Stomach smooth muscle (tissue), 2 donors: Measurements from ENCODE around the gene GYPE.
"Not testable (repeated sequence)": the region's sequence is repeated elsewhere in the genome, so short reads cannot be mapped to it uniquely, and the experiment has no call there.

ENCODE experiments used
- H3K27ac ChIP-seq: one replicate; pipeline ENCODE4 v1.7.0; 2013; ENCODE audit warnings: mild to moderate bottlenecking, low read length, inconsistent platforms
- H3K27me3 ChIP-seq, 2 donors: one replicate each; pipeline ENCODE4 v1.7.0; 2013; ENCODE audit warnings: low read length in 2 of 2; ENCODE audit not compliant: insufficient read depth in 2 of 2, control insufficient read depth in 1 of 2
- H3K36me3 ChIP-seq, 2 donors: one replicate each; pipeline ENCODE4 v1.7.0; 2013; ENCODE audit warnings: low read length in 2 of 2; ENCODE audit not compliant: control insufficient read depth in 2 of 2, insufficient read depth in 2 of 2
- H3K4me1 ChIP-seq: one replicate; pipeline ENCODE4 v1.7.0; 2013; ENCODE audit warnings: low read length; ENCODE audit not compliant: control insufficient read depth, insufficient read depth
- H3K4me3 ChIP-seq, 2 donors: one replicate each; pipeline ENCODE4 v1.7.0; 2013; ENCODE audit warnings: low read length in 2 of 2
- H3K9ac ChIP-seq, 2 donors: one replicate each; pipeline ENCODE4 v1.7.0; 2013; ENCODE audit warnings: low read length in 2 of 2, mild to moderate bottlenecking in 1 of 2
- H3K9me3 ChIP-seq, 2 donors: one replicate each; pipeline ENCODE4 v1.7.0; 2013; ENCODE audit warnings: low read length in 2 of 2; ENCODE audit not compliant: control insufficient read depth in 2 of 2
- donor health status: healthy.
- donor health status: Pancreatic carcinoma.

Gene GYPE

DNA sequence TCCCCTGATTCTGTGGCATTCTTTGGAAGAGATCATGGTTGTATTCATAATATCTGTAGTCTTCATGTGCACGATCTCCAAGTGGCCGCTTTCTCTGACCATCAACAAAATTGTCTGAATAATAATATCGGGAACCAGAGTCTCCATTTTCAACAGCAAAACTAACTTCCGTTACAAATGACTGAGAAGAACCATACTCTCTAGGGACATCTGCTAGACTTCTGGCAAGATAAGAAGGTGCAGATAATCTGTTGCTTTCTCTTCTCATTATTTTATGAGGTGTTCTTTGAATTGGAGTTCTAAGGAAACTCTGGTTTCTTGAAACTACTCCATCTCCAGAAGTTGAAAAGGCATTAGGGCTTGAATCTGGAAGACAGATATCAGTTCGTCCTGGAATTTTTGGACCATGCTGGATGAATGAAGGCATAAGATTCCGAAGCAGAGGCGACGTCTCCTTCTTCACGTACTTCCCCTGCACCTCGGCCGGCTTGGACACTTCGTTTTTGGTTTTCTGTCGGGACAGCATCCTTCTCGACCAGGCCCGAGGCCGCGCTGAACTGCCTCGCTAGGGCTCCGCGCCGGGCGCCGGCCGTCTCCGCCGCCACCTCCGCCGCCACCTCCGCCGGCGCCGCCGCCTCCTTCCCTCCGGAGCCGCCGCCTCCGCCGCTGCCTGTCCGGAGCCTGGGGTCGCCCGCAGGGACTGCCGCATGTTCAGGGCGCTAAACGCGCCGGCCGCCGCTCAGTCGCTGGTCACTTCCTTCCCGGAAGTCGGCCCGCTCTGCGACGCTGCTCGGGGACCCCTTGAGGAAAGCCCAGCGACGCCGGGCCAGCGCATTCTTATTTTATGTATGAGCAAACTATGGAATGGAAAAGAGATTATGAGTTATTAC lies 6.4 kb upstream of the GYPE start:
- not testable (repeated sequence) for H3K4me1 ChIP-seq, H3K36me3 ChIP-seq, H3K27ac ChIP-seq, H3K9ac ChIP-seq, H3K27me3 ChIP-seq, H3K9me3 ChIP-seq
- peak overlapping the region in 1 of 2 donors; percentile 66 for H3K4me3 ChIP-seq

DNA sequence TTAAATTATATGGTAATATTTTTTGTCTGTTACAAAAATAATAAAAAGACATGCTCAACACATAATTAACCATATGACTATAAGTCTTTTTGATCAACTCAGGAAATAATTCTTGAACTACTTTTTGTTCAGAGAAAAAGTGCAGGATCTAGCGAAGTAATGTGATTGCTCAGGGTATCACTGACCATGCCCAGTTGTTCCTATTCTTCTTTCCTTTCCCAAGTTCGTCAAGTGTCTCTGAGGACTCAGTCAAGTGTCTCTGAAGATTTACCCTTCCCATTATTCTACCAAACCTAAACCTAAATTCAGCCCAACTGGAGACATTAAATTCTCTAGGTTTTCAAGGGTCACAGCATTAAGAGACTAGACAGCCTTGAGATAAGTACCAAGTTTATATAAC lies 5.5 kb upstream of the GYPE start:
- H3K27ac ChIP-seq, H3K9ac ChIP-seq, H3K4me3 ChIP-seq, H3K36me3 ChIP-seq, H3K4me1 ChIP-seq, H3K27me3 ChIP-seq, H3K9me3 ChIP-seq: not testable (repeated sequence)

DNA sequence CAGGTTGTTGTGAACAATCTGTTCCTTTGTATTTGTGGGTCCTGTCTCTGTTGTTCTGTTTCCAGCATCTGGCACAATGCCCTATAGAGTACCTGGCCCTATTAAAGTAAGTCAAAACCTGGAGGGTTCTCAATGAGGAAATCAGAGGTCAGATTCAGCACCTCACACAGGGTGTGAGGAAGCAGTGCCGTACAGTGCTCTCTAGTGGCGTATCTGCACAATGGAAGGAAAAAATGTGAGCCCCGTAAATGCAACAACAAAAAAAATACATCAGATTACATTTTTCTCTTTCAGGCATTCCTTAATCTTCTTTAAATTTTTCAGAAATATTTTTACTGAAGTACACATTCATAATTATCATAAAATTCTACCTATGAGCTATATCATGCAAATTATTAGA lies 2.5 kb upstream of the GYPE start:
- H3K4me3 ChIP-seq, H3K4me1 ChIP-seq, H3K36me3 ChIP-seq, H3K9me3 ChIP-seq, H3K27me3 ChIP-seq, H3K27ac ChIP-seq, H3K9ac ChIP-seq: not testable (repeated sequence)

DNA sequence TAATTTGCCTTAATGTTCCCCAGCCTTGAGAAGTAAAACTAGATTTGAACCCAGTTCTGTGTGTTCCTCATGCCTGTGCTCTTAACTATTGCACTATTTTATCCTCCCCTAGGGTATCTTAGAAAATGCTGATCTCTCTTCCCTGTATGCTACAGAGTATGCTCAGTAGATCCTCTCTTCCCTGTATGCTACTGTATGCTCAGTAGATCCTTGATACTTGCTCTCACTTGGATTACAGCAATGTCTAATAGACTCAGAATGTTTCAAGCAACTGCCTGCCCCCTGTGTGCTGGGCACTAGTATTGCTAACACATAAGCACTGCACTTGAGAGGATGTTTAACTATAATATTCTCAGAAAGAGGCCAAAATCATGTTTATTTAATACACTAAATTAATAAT lies 928 bp downstream of the GYPE start:
- H3K27me3 ChIP-seq, H3K9ac ChIP-seq, H3K4me1 ChIP-seq, H3K9me3 ChIP-seq, H3K27ac ChIP-seq, H3K4me3 ChIP-seq, H3K36me3 ChIP-seq: not testable (repeated sequence)

DNA sequence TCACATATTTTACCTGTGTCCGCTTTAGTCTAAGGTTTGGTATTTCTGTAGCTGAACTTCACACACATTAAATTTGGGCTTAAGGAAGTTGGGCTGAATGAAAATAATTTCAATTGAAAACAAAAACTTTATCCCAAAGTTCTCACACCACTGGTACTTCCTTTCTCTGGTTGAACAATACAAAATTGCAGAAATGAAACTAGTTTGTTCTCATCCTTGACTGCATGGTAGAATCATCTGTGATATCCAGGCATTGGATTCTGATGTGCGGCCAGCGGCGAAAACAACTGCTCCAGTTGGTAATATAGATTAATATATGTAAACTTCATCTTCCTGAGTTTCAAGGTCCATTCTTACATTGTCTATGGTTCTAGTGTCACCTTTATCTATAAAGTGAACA lies 15.0 kb downstream of the GYPE start:
- not testable (repeated sequence) for H3K9me3 ChIP-seq, H3K4me3 ChIP-seq, H3K27me3 ChIP-seq, H3K9ac ChIP-seq, H3K36me3 ChIP-seq, H3K4me1 ChIP-seq, H3K27ac ChIP-seq

DNA sequence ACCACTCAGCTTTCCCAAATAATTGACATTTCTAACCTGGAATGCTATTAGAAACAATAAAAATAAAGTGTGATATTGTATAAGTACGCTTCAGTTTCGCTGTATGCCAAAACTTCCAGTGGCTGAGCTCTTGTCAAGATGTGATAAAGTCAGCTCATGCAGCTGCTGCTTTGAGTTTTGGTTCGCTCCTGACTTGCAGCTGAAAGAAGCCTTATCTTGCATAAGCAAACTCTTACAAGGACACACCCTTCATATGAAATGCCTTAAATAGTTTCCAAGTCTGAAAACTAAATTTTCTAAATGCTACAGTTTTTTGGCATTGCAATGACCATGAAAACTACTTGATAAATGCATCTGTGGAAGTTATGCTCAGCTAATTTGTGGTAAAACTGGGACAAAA lies 17.2 kb downstream of the GYPE start:
- H3K27me3 ChIP-seq, H3K36me3 ChIP-seq, H3K4me1 ChIP-seq, H3K27ac ChIP-seq, H3K9me3 ChIP-seq, H3K9ac ChIP-seq, H3K4me3 ChIP-seq: not testable (repeated sequence)

DNA sequence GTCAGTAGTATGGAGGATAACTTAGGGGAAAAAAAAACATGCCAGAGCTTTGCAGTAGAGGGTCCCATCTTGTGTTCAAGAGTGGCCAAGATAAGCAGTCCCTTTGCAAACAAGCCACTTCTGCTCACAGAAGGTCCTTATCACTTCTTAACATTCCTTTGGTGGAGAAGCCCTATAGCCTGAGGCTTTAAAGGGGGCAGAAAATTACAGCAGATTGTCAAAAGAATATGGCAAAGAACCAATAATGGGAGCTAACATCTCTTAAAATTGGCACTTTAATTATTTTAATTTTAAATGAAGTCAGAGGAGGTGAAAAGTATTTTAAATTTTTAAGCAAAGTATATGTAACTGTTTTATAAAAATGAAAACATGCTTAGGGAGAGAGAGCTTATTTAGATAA lies 20.4 kb downstream of the GYPE start:
- H3K9ac ChIP-seq, H3K36me3 ChIP-seq, H3K27ac ChIP-seq, H3K4me3 ChIP-seq, H3K9me3 ChIP-seq, H3K27me3 ChIP-seq, H3K4me1 ChIP-seq: not testable (repeated sequence)

DNA sequence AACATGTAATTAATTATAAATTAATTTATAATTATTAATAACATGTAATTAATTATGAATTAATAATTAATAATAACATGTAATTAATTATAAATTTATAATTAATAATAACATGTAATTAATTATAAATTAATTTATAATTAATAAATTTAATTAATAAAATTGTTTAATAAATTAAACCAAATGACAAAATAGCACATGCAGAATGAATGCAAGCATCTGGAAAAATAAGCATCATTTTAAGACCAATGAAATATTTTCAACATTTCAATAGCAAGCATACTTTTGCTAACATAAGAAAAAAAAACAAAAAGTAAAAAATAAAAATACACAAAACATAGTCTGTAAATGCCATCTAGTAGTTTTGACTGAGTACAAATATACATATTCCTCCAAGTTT lies 21.8 kb downstream of the GYPE start:
- no peaks in the 10 kb centered on the region for H3K27me3 ChIP-seq
- no peaks in the 10 kb centered on the region for H3K9me3 ChIP-seq
- no peak overlapping the region for H3K9ac ChIP-seq
- no peaks in the 10 kb centered on the region for H3K4me1 ChIP-seq
- no peak overlapping the region for H3K4me3 ChIP-seq
- no peak overlapping the region for H3K27ac ChIP-seq
- no peaks in the 10 kb centered on the region for H3K36me3 ChIP-seq

DNA sequence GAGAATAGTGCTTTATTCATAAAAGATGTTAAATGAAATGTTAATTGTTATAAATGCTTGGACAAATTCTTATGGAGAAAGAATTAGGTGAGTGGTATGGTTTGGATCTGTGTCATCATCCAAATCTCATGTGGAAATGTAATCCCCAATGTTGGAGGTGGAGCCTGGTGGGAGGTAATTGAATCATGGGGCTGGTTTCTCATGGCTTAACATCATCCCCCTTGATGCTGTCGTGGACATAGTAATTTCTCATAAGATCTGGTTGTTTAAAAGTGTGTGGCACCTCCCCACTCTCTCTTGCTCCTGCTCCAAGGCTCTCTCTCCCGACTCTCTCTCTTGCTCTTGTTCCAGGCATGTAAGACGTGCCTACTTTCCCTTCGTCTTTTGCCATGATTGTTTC lies 22.5 kb downstream of the GYPE start:
- Histone ChIP-seq H3K4me1 (no peaks in the 10 kb centered on the region), H3K4me3 (no peak overlapping the region), H3K36me3 (no peaks in the 10 kb centered on the region), H3K27me3 (no peaks in the 10 kb centered on the region), H3K27ac (no peak overlapping the region), H3K9me3 (no peaks in the 10 kb centered on the region), H3K9ac (no peak overlapping the region)

DNA sequence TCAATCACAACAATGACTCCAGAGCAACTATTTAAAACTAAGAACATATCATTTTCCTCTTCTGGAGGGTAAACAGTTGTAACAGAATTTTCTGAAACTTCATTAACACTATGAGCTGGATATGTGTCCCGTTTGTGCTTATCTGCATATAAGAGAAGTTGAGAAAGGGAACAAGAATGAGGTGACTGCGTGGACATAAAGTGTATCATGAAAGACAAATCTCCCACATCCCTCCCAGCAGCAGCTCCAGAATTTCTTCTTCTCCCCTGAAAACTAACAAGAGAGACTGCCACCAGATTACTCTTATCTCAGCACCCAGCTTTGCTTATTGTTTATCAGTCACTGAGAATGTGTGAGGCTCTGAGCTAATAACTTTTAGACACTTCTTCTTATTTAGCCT lies 25.8 kb downstream of the GYPE start:
- H3K4me1 ChIP-seq, H3K9me3 ChIP-seq, H3K27me3 ChIP-seq, H3K27ac ChIP-seq, H3K36me3 ChIP-seq, H3K9ac ChIP-seq, H3K4me3 ChIP-seq: not testable (repeated sequence)

DNA sequence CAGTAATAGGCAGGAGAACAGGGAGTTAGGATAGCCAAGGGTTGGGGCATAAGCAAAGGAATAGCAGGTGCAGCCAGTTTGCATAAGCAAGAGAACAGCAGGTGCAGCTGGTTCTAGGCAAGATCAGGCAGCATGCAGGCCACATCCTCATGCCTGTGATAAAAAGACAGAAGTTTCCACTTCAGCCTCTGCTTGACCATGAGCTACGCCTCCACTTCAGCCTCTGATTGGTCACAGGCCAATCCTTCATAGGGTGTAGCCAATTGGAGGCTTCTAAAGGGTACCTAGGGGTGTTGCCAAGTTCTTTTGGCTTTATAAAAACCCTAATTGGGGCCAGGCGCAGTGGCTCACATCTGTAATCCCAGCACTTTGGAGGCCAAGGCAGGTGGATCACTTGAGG lies 30.0 kb downstream of the GYPE start:
- not testable (repeated sequence) for H3K4me1 ChIP-seq, H3K9ac ChIP-seq, H3K4me3 ChIP-seq, H3K36me3 ChIP-seq, H3K9me3 ChIP-seq, H3K27ac ChIP-seq, H3K27me3 ChIP-seq
